Activated T-helper 1 cell treated with Interleukin-2 at 50 U/mL for 16 hours (primary cell): ENCODE measurements around the gene SLC5A2.

Source experiments
- DNase-seq: peaks from one replicate; pipeline ENCODE4 v3.0.0-alpha.2; 2020; ENCODE audit warnings: low read depth

SLC5A2 gene

DNA sequence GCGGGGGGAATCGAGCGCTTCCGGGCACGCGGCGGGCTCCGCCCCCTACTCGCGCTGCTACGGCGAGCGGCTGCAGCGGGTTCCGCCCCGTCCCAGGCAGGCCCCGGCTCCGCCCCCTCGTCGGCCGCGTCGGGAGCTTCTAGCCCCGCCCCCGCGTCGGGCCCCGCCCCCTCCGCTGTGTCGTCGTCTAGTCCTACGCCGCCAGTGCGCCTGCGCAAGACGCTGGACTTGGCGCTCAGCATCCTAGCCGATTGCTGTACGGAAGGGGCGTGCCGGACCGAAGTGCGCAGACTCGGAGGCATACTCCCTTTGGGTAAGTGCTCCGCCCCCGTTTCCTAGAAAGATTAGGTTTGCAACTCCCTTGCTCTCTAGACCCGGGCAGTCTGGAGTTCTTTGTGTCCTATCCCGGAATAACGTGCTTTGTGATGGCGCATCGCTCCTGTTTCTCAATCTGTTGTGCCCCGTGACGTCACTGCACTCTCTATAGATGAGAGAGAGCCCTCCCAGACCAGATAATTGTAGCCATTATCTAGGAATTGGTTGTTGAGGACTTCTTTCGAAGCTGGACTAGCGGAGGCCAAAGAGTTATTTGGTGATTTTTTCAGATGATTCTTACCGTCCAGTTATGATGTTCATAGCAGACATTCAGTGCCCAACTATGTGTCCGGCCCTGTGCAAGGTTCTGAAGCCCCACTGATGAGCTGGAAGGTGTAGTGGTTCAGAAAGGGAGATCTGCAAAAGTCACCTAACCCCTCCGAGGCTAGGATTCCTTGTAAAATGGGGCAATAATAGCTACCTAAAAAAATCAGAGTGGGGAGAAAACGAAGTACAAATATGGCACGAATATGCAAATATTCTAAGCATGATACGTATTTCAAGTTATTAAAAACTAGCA is 23.0 kb upstream of the SLC5A2 start:
- DNase-seq = peak; percentile 100

DNA sequence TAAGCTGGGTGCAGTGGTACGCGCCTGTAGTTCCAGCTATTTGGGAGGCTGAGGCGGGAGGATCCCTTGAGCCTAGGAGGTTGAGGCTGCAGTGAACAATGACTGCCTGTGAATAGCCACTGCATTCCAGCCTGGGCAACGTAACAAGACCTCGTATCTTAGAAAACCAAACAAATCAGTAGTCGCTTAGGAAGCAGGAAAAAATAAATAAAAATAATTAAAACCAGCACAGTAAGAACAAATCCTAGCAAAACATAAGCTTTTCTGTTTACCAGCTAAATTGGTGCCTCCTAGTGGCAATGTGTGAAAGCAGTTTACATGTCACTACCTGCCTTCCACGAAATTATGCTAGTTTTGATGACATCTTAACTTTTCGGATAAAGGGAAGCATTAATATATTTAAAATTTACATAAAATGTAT is 22.3 kb upstream of the SLC5A2 start:
- DNase-seq = no peak

DNA sequence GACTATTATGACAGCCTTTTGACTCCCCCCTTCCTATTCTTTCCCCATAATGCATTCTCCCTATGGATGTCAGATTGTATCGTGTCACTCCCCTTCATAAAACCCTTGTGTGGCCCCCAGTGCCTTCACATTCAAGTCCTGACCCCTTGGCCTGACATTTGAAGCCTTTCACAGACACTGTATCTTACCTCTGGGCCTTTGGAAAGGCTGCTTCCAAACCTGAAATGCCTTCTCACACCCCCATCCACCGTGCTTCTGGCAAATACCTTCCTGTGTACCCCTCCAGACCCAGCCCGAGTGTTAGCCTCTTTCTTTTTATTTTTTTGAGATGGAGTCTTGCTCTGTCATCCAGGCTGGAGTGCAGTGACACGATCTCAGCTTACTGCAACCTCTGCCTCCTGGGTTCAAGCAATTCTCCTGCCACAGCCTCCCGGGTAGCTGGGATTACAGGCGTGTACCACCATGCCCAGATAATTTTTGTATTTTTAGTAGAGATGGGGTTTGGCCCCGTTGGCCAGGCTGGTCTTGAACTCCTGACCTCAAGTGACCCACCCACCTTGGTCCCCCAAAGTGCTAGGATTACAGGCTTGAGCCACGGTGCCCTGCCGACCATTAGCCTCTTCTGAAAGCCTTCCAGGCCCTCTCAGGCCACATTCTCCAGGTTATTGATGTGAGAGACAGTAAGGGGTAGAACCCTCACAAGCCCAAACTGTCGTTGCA is 21.6 kb upstream of the SLC5A2 start:
- no peak for DNase-seq

DNA sequence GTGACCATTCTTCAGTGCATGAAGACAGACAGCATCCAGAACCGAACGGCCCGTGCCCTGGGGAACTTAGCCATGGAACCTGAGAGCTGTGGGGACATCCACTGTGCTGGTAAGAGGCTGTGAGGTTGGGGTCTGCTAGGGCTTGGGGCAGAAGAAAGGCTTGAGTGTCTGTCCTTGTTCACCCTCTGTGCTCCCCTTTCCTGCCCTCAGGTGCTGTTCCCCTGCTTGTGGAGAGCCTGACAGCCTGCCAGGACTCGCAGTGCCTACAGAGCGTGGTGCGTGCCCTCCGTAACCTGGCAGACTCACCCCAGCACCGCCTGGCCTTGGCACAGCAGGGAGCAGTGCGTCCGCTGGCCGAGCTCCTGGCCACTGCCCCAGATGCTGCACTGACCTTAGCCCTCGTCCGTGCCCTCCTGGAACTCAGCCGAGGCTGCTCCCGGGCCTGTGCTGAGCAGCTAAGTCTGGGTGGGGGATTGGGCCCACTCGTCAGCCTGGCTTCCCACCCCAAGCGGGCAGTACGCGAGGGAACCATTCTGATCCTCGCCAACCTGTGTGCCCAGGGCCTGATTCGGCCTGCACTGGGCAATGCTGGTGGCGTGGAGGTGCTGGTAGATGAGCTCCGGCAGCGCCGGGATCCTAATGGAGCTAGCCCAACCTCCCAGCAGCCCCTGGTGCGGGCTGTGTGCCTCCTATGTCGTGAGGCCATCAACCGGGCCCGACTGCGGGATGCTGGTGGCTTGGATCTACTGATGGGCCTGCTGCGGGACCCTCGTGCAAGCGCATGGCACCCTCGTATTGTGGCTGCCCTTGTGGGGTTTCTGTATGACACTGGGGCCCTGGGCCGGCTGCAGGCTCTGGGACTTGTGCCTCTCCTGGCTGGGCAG is 20.8 kb upstream of the SLC5A2 start:
- no peak for DNase-seq

DNA sequence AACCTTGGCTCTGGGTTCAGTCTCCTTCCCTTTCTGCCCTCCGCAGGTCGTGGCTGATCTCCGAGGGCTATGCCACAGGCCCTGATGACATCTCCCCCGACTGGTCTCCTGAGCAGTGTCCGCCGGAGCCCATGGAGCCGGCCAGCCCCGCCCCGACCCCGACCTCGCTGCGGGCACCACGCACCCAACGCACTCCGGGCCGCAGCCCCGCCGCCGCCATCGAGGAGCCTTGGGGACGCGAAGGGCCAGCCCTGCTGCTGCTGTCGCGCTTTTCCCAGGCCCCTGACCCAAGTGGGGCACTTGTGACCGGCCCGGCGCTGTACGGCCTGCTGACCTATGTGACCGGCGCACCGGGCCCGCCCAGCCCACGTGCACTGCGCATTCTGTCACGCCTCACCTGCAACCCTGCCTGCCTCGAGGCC is 18.6 kb upstream of the SLC5A2 start:
- DNase-seq = no peak

DNA sequence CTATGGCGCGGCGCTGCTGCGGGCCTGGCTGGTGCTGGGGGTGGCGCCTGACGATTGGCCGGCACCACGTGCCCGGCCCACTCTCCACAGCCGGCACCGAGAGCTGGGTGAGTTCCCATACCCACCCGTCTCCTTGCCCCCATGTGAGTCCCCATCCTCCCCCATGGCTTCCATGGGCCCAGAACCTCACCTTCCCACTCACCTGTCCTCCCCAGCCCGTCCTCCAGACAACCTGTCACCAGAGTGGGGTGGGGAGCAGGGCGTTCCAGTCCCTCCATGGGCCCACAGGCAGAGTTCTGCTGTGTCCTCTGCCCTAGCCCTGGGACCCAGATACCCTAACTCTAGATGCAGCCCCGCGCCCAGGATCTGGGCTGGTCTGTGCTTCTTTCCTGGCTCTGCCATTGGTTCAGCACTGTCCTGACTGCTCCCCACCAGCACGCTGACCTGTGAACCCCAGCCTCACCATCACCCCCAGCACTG is 18.1 kb upstream of the SLC5A2 start:
- DNase-seq = no peak

DNA sequence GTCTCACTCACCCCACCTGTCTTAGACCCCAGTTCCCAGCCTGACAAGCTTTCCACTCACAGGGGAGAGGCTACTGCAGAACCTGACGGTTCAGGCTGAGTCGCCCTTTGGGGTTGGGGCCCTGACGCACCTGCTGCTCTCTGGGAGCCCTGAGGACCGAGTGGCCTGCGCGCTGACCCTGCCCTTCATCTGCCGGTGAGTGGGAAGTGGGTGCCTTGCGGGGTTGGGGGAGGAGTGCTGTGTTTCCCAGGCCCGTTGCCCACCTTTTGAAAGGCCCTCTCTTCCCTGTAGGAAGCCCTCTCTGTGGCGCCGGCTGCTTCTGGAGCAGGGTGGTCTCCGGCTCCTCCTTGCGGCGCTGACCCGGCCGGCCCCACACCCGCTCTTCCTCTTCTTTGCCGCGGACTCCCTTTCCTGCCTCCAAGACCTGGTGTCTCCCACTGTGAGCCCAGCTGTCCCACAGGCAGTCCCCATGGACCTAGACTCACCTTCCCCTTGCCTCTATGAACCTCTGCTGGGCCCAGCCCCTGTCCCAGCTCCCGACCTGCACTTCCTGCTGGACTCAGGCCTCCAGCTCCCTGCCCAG is 17.0 kb upstream of the SLC5A2 start:
- DNase-seq = no peak

DNA sequence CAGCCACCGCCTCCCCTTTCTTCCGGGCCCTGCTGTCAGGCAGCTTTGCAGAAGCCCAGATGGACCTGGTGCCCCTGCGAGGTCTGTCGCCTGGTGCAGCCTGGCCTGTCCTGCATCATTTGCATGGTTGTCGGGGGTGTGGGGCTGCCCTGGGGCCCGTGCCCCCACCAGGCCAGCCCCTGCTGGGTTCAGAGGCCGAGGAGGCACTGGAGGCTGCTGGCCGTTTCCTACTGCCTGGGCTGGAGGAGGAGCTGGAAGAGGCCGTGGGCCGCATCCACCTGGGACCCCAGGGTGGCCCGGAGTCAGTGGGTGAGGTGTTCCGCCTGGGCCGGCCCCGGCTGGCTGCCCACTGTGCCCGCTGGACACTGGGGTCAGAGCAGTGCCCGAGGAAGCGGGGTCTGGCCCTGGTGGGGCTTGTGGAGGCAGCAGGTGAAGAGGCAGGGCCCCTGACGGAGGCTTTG is 16.5 kb upstream of the SLC5A2 start:
- no peak for DNase-seq

DNA sequence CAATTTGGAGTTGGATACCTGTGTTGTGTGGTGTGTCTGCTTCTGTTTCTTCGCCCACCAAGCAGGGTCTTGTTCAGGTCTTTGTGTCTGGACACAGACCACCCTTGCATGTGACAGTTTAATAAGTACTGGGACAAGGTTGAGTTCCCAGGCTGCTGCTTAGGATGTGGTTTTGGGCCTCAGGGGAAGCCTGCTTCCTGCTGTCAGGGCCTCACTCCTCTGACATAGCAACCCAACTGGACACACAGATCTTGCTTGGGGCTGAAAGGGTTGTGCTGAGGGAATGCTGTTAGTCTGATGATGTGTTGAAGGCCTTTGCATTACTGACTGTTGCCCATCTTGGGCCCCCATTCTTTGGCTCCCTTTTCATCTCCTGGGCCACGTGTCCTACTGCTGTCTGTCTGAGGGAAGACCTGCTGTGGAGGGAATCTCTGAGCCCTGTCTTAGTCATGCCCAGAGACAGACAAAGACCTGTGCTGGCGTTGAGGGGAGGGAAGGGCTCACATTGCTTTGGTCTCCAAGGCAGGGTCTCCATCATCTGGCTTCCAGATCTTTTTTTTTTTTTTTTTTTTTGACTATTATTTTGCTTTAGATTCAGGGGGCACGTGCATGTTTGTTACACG is 15.7 kb upstream of the SLC5A2 start:
- DNase-seq = no peak

DNA sequence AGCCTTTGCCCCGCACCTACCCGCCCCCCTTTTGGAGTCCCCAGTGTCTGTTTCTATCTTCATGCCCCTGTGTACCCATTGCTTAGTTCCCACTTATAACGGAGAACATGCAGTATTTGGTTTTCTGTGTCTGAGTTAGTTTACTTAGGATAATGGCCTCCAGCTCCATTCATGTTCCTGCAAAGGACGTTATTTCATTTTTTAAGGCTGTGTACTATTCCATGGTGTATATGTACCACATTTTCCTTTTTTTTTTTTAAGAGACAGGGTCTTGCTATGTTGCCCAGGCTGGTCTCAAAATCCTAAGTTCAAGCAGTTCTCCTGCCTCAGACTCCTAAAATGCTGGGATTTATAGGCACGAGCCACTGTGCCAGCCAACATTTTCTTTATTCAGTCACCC is 15.1 kb upstream of the SLC5A2 start:
- DNase-seq = no peak

DNA sequence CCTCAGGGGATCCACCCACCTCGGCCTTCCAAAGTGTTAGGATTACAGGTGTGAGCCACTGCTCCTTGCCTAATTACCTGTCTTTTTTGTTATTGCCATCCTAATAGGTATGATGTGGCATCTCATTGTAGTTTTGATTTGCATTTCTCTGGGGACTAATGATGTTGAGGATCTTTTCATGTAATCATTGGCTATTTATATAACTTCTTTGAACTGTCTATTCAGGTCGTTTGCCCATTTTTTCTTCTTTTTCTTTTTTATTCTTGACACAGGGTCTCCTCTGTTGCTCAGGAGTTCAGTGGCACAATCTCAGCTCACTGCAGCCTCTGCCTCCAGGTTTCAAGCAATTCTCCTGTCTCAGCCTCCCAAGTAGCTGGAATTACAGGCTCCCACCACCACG is 12.3 kb upstream of the SLC5A2 start:
- no peak for DNase-seq

DNA sequence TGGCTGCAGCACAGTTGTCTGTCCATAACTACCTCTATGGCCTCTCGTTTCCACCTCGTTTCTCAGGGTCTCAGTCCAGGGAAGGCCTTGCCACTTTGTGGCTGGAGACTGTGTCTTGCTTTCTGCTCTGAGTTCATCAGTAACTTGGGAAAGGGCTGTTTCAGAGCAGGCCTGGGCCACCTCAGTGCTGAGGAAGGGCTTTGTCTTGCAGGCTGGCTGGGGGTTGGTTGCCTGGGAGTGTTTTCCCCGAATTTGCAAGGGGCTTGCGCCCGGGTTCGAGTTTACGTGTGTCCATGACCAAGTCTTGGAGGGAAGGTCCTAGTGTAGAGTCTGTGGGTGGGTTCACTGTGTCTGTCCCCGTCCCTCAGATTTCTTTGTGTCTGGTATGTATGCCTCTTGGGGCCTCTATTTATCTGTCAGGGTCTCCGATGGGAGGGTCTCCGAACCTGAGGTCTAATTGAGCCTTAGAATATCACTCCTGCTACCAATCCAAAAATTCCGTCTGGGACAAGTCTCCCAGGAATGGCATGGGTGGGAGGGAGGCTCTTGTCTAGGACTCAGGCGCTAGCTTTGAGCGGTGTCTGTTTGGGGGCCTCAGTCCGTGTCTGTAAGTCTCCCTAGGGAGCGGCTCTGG is 11.6 kb upstream of the SLC5A2 start:
- DNase-seq = no peak

DNA sequence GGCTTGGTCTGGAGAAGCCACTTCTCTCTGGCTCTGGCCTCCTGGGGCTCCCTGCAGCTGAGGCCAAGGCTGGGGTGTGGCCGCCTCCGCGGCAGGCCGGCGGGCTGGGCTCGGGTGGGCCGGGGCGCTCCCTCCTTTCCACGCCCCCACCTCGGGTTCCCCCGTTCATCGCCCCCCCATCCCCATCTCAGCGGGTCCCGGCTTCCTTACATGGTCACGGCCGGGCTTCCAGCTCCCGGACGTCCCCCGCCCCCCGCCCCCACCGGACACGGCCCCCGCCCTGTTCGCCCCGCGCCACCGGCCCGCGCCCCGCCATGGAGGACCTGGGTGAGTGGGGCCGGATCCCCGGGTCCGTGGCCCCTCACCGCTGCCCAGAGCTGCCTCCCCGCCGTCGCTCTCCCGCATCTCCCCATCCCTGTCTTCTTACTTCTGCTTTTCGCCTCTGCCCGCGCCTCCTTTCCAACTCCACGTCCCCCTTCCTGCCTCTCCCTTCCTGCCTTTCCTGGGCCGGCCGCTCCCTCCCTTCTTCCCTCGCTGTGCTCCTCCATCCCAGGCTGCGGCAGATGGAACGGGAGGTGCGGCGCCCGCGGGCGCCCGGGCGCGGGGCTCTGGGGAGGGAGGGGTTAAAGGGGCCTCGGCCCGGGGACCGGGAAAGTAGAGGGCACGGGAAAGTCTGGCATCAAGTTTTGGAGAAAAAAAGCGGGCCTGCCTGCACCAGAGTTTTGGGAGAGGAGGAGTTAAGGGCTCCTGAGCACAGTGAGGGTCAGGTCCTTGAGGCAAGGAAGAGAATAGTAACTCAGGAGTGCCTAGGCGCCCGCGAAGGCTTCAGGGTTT is 10.8 kb upstream of the SLC5A2 start, which contains the start of gene TGFB1I1:
TSS of gene TGFB1I1 (plus strand) at position 278 of the 834 bp plus-strand sequence. CDS start at position 315, 37 bp downstream.
- no peak for DNase-seq

DNA sequence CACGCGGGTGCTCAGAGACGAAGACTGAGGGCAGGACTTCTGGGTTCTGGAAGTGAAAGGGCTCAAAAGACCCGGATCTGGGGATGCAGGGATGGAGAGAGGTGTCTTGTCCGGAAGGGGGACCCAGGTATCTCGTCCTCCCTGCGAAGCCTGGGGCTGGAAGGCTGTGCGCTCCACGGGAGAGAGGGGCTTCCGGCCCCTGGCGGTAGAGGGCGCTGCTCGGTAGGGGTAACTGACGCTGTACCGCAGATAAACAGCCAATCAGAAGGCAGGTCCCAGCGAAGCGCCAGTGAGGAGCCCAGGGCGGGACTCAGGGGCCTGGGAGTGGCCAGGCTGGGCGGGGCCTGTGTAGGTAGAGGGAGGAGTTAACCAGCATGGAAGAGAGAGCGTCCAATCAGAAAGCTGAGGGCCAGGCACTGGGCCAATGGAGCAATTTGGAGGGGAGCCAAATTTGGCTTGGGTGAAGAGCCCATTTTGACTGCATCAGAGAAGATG is 10.2 kb upstream of the SLC5A2 start:
- DNase-seq = no peak

DNA sequence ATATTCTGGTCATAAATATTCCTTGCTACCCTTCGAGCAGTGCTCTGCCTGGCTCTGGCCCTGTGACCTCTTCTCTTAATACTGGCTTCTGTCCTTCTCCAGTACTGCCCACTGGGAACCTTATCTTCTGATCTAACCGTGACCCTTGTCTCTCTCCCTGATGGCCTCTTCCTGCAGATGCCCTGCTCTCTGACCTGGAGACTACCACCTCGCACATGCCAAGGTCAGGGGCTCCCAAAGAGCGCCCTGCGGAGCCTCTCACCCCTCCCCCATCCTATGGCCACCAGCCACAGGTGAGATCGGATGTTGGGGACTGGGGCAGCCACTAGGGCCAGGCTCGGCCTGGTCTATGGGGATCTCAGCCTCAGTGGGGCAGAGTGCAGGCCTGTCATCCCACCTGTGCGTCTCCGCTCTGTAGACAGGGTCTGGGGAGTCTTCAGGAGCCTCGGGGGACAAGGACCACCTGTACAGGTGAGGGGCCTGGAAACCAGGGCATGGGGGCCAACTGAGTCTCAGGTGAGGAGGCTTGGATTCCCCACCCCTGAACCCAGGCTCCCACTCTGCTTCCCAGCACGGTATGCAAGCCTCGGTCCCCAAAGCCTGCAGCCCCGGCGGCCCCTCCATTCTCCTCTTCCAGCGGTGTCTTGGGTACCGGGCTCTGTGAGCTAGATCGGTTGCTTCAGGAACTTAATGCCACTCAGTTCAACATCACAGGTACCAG is 9.5 kb upstream of the SLC5A2 start:
- DNase-seq = no peak

DNA sequence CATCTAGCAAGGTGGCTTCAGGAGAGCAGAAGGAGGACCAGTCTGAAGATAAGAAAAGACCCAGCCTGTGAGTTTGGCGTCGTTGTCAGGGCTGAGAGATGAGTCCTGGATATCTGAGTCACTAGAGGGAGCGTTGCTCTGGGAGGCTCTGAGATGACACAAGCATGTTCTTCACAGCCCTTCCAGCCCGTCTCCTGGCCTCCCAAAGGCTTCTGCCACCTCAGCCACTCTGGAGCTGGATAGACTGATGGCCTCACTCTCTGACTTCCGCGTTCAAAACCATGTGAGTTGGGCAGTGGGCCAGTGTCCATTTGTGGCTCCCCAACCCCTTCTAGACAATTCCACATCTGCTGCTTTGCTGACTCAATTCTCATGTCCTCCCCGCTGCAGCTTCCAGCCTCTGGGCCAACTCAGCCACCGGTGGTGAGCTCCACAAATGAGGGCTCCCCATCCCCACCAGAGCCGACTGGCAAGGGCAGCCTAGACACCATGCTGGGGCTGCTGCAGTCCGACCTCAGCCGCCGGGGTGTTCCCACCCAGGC is 8.7 kb upstream of the SLC5A2 start:
- no peak for DNase-seq

DNA sequence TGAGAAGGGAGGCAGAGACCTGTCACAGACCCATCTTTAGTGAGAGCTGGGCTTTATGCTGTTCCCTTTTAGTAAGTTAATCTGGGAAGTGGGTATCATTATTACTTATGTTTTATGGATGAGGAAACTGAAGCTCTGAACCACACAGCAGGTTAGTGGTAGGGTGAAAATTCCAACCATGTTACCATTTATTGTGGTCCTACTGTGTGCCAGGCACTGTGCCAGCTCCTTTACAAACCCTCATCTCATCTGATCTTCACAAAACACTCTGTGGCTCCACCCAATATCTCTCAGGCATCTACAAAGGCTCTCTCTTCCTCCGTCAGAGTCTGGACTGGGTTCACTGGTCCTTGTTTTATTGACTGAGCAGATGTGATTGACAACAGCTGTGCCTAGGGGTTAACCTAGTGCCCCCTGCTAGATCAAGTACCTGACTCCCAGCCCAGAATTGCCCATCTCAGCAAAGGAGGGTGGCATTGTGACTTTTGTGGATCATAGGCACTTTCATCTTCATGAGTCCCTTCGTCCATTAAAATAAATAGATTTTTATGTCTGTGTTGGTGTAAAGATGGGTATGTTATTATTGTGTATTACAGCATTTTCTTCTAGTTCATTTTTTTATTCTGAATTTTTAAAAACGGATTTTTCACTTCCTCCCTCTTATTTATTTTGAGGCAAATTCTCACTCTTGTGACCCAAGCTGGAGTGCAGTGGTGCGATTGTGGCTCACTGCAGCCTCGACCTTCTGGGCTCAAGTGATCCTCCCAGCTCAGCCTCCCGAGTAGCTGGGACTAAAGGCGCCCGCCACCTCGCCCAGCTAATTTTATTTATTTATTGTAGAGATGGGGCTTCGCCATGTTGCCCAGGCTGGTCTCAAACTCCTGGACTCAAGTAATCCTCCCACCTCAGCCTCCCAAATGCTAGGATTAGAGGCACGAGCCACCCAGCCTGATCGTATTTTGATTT is 7.9 kb upstream of the SLC5A2 start:
- no peak for DNase-seq
